Measurements from ENCODE around the gene HERC5. TPM values are rescaled to one million over a fixed set of nuclear protein-coding genes. Genes with fewer than 3 reads are reported as not detected.

Gene HERC5
- total and polyA plus RNA-seq, 2 donors (not counting 1 experiment from before 2014, with no cell fraction given) = 0.23 to 3.3 TPM

- H3K4me3 ChIP-seq (replicated peaks in 1 of 4; ENCODE audit: control extremely low read depth in 1 of 4, insufficient read depth in 1 of 4, low read depth in 3 of 4, low read length in 4 of 4) = no peak overlapping the region
- DNase-seq (ENCODE audit: low read depth in 2 of 2) = no peak
- no peaks in the 10 kb centered on the region for H3K79me2 ChIP-seq (ENCODE audit: control insufficient read depth, insufficient read depth, low read length)
- TF ChIP-seq EZH2 (IDR thresholded peaks at IDR 0.05; ENCODE audit: low read length, missing control alignments) = no peak
- TF ChIP-seq CTCF (conservative IDR thresholded peaks at IDR 0.05 in 1 of 2, IDR thresholded peaks at IDR 0.05 in 1 of 2; ENCODE audit: low read depth in 1 of 2, low read length in 2 of 2) = no peak
- H3K4me1 ChIP-seq (ENCODE audit: control insufficient read depth, extremely low read depth, insufficient read depth, low read length) = no peaks in the 10 kb centered on the region
- no peak overlapping the region for H2AFZ ChIP-seq (ENCODE audit: low read length)
- H3K27ac ChIP-seq (ENCODE audit: insufficient read depth, low read length) = no peak overlapping the region
- H4K20me1 ChIP-seq (ENCODE audit: control insufficient read depth, extremely low read depth, insufficient read depth, low read length) = no peaks in the 10 kb centered on the region
- no peak overlapping the region for H3K4me2 ChIP-seq (ENCODE audit: extremely low read depth, insufficient read depth, low read length)
- no peaks in the 10 kb centered on the region for H3K9me3 ChIP-seq (ENCODE audit: control insufficient read depth, insufficient read depth, low read depth, low read length)
- H3K36me3 ChIP-seq (ENCODE audit: control insufficient read depth, insufficient read depth, low read length) = no peaks in the 10 kb centered on the region
- H3K27me3 ChIP-seq (ENCODE audit: control insufficient read depth, insufficient read depth, low read length) = no peaks in the 10 kb centered on the region
- H3K9ac ChIP-seq (ENCODE audit: insufficient read depth, low read length) = no peak overlapping the region
These were observed 15.2 kb upstream of the HERC5 start for GRCh38 chr4:88441696-88442095.

GRCh38 chr4:88442689-88443191 lies 14.2 kb upstream of the HERC5 start:
- H3K9me3 ChIP-seq (ENCODE audit: control insufficient read depth, insufficient read depth, low read depth, low read length) = no peaks in the 10 kb centered on the region
- no peak overlapping the region for H3K27ac ChIP-seq (ENCODE audit: insufficient read depth, low read length)
- H3K4me2 ChIP-seq (ENCODE audit: extremely low read depth, insufficient read depth, low read length) = no peak overlapping the region
- H3K4me1 ChIP-seq (ENCODE audit: control insufficient read depth, extremely low read depth, insufficient read depth, low read length) = no peaks in the 10 kb centered on the region
- peak in 1 of 2 donors; percentile 10 for DNase-seq (ENCODE audit: low read depth in 2 of 2)
- H4K20me1 ChIP-seq (ENCODE audit: control insufficient read depth, extremely low read depth, insufficient read depth, low read length) = no peaks in the 10 kb centered on the region
- no peaks in the 10 kb centered on the region for H3K36me3 ChIP-seq (ENCODE audit: control insufficient read depth, insufficient read depth, low read length)
- no peak overlapping the region for H3K9ac ChIP-seq (ENCODE audit: insufficient read depth, low read length)
- no peak overlapping the region for H3K4me3 ChIP-seq (replicated peaks in 1 of 4; ENCODE audit: control extremely low read depth in 1 of 4, insufficient read depth in 1 of 4, low read depth in 3 of 4, low read length in 4 of 4)
- TF ChIP-seq EZH2 (IDR thresholded peaks at IDR 0.05; ENCODE audit: low read length, missing control alignments) (no peak), CTCF (conservative IDR thresholded peaks at IDR 0.05 in 1 of 2, IDR thresholded peaks at IDR 0.05 in 1 of 2; ENCODE audit: low read depth in 1 of 2, low read length in 2 of 2) (no peak)
- no peaks in the 10 kb centered on the region for H3K79me2 ChIP-seq (ENCODE audit: control insufficient read depth, insufficient read depth, low read length)
- H3K27me3 ChIP-seq (ENCODE audit: control insufficient read depth, insufficient read depth, low read length) = no peaks in the 10 kb centered on the region
- no peak overlapping the region for H2AFZ ChIP-seq (ENCODE audit: low read length)

- Histone ChIP-seq H3K27me3 (ENCODE audit: control insufficient read depth, insufficient read depth, low read length) (no peaks in the 10 kb centered on the region), H3K36me3 (ENCODE audit: control insufficient read depth, insufficient read depth, low read length) (no peaks in the 10 kb centered on the region), H4K20me1 (ENCODE audit: control insufficient read depth, extremely low read depth, insufficient read depth, low read length) (no peaks in the 10 kb centered on the region), H3K79me2 (ENCODE audit: control insufficient read depth, insufficient read depth, low read length) (no peaks in the 10 kb centered on the region), H3K4me2 (ENCODE audit: extremely low read depth, insufficient read depth, low read length) (no peak overlapping the region), H3K4me3 (replicated peaks in 1 of 4; ENCODE audit: control extremely low read depth in 1 of 4, insufficient read depth in 1 of 4, low read depth in 3 of 4, low read length in 4 of 4) (no peak overlapping the region), H2AFZ (ENCODE audit: low read length) (no peak overlapping the region), H3K9me3 (ENCODE audit: control insufficient read depth, insufficient read depth, low read depth, low read length) (no peaks in the 10 kb centered on the region), H3K27ac (ENCODE audit: insufficient read depth, low read length) (no peak overlapping the region), H3K9ac (ENCODE audit: insufficient read depth, low read length) (no peak overlapping the region), H3K4me1 (ENCODE audit: control insufficient read depth, extremely low read depth, insufficient read depth, low read length) (no peaks in the 10 kb centered on the region)
- no peak for DNase-seq (ENCODE audit: low read depth in 2 of 2)
- no peak for TF ChIP-seq EZH2 (IDR thresholded peaks at IDR 0.05; ENCODE audit: low read length, missing control alignments)
- no peak for TF ChIP-seq CTCF (conservative IDR thresholded peaks at IDR 0.05 in 1 of 2, IDR thresholded peaks at IDR 0.05 in 1 of 2; ENCODE audit: low read depth in 1 of 2, low read length in 2 of 2)
These were observed 13.4 kb upstream of the HERC5 start for GRCh38 chr4:88443486-88443885.
